Mononuclear cell (primary cell): ENCODE results near the gene PLEKHA5. TPM values are rescaled to one million over a fixed set of nuclear protein-coding genes. Genes with fewer than 3 reads are reported as not detected.

ENCODE experiments used
- H3K27me3 ChIP-seq: 2 replicates; pipeline ENCODE4 v1.6.0; 2011; ENCODE audit warnings: low read length, control low read depth; ENCODE audit not compliant: insufficient read depth
- H3K4me1 ChIP-seq: 2 replicates; pipeline ENCODE4 v1.5.1; 2011; ENCODE audit warnings: mild to moderate bottlenecking, low read length, control low read depth; ENCODE audit not compliant: insufficient read depth
- H3K4me3 ChIP-seq: 2 replicates; pipeline ENCODE4 v1.5.1; 2011; ENCODE audit warnings: mild to moderate bottlenecking, low read length, moderate library complexity
- H3K9me3 ChIP-seq: 2 replicates; pipeline ENCODE4 v1.5.1; 2011; ENCODE audit warnings: low read depth, mild to moderate bottlenecking, control low read depth, low read length
- total RNA-seq: library from RNA; depleted of rRNA; stranded (reverse); fragments of >200 nt; gene quantifications from one replicate; pipeline ENCODE4 v1.2.3, GENCODE V29; 2012

Gene PLEKHA5
- total RNA-seq, 1 donor = 4.2 TPM

GRCh38 chr12:19196959-19197630 is 67.6 kb downstream of the PLEKHA5 start:
- Histone ChIP-seq H3K27me3 (no peaks in the 10 kb centered on the region), H3K4me1 (no peaks in the 10 kb centered on the region), H3K9me3 (no peaks in the 10 kb centered on the region)

GRCh38 chr12:19198272-19198671 is 68.7 kb downstream of the PLEKHA5 start:
- Histone ChIP-seq H3K4me1 (no peaks in the 10 kb centered on the region), H3K4me3 (no peak overlapping the region), H3K9me3 (no peaks in the 10 kb centered on the region), H3K27me3 (no peaks in the 10 kb centered on the region)

More at GRCh38 chr12:19196959-19197630, 67.6 kb downstream of the PLEKHA5 start:
- no peak overlapping the region for H3K4me3 ChIP-seq

GRCh38 chr12:19199332-19199731 is 69.8 kb downstream of the PLEKHA5 start:
- H3K9me3 ChIP-seq = no peaks in the 10 kb centered on the region
- H3K27me3 ChIP-seq = no peaks in the 10 kb centered on the region
- H3K4me3 ChIP-seq = no peak overlapping the region
- H3K4me1 ChIP-seq = no peaks in the 10 kb centered on the region

GRCh38 chr12:19200261-19200660 is 70.7 kb downstream of the PLEKHA5 start:
- H3K4me3 ChIP-seq = no peak overlapping the region
- H3K27me3 ChIP-seq = no peaks in the 10 kb centered on the region

GRCh38 chr12:19201661-19202060 is 72.1 kb downstream of the PLEKHA5 start:
- Histone ChIP-seq H3K27me3 (no peaks in the 10 kb centered on the region), H3K4me1 (no peaks in the 10 kb centered on the region), H3K4me3 (no peak overlapping the region), H3K9me3 (no peaks in the 10 kb centered on the region)

More at GRCh38 chr12:19200261-19200660, 70.7 kb downstream of the PLEKHA5 start:
- no peaks in the 10 kb centered on the region for H3K4me1 ChIP-seq
- no peaks in the 10 kb centered on the region for H3K9me3 ChIP-seq

- Histone ChIP-seq H3K4me3 (no peak overlapping the region), H3K9me3 (no peaks in the 10 kb centered on the region), H3K27me3 (no peaks in the 10 kb centered on the region), H3K4me1 (no peaks in the 10 kb centered on the region)
Observed at GRCh38 chr12:19203013-19203412, 73.5 kb downstream of the PLEKHA5 start.

- H3K4me3 ChIP-seq = no peak overlapping the region
- H3K4me1 ChIP-seq = no peaks in the 10 kb centered on the region
- no peaks in the 10 kb centered on the region for H3K27me3 ChIP-seq
- H3K9me3 ChIP-seq = no peaks in the 10 kb centered on the region
Observed at GRCh38 chr12:19203539-19204506, 74.3 kb downstream of the PLEKHA5 start.

GRCh38 chr12:19205120-19205519 is 75.6 kb downstream of the PLEKHA5 start:
- H3K4me1 ChIP-seq = no peaks in the 10 kb centered on the region
- H3K27me3 ChIP-seq = no peaks in the 10 kb centered on the region
- no peak overlapping the region for H3K4me3 ChIP-seq
- H3K9me3 ChIP-seq = no peaks in the 10 kb centered on the region

GRCh38 chr12:19206493-19207077 is 77.1 kb downstream of the PLEKHA5 start:
- H3K4me3 ChIP-seq = no peak overlapping the region
- no peaks in the 10 kb centered on the region for H3K9me3 ChIP-seq
- no peaks in the 10 kb centered on the region for H3K27me3 ChIP-seq
- H3K4me1 ChIP-seq = no peaks in the 10 kb centered on the region

GRCh38 chr12:19208456-19208855 is 78.9 kb downstream of the PLEKHA5 start:
- no peaks in the 10 kb centered on the region for H3K4me1 ChIP-seq
- H3K9me3 ChIP-seq = no peaks in the 10 kb centered on the region
- no peak overlapping the region for H3K4me3 ChIP-seq
- H3K27me3 ChIP-seq = no peaks in the 10 kb centered on the region

GRCh38 chr12:19209661-19210060 is 80.1 kb downstream of the PLEKHA5 start:
- Histone ChIP-seq H3K4me3 (no peak overlapping the region), H3K27me3 (no peaks in the 10 kb centered on the region), H3K9me3 (no peaks in the 10 kb centered on the region), H3K4me1 (no peaks in the 10 kb centered on the region)

GRCh38 chr12:19211802-19212201 is 82.3 kb downstream of the PLEKHA5 start:
- Histone ChIP-seq H3K9me3 (no peaks in the 10 kb centered on the region), H3K4me3 (no peak overlapping the region), H3K27me3 (no peaks in the 10 kb centered on the region), H3K4me1 (no peaks in the 10 kb centered on the region)

- H3K4me1 ChIP-seq = no peaks in the 10 kb centered on the region
- H3K4me3 ChIP-seq = no peak overlapping the region
- no peaks in the 10 kb centered on the region for H3K27me3 ChIP-seq
- no peaks in the 10 kb centered on the region for H3K9me3 ChIP-seq
Observed at GRCh38 chr12:19212245-19212644, 82.7 kb downstream of the PLEKHA5 start.

GRCh38 chr12:19214020-19214419 is 84.5 kb downstream of the PLEKHA5 start:
- H3K4me3 ChIP-seq = no peak overlapping the region
- no peaks in the 10 kb centered on the region for H3K27me3 ChIP-seq
- H3K4me1 ChIP-seq = no peaks in the 10 kb centered on the region
- H3K9me3 ChIP-seq = no peaks in the 10 kb centered on the region

GRCh38 chr12:19215115-19215514 is 85.6 kb downstream of the PLEKHA5 start:
- Histone ChIP-seq H3K9me3 (no peaks in the 10 kb centered on the region), H3K27me3 (no peaks in the 10 kb centered on the region), H3K4me1 (no peaks in the 10 kb centered on the region), H3K4me3 (no peak overlapping the region)
